Cardiac muscle cell (in vitro differentiated cells and primary cell): ENCODE measurements around the gene NFKBIB. TPM values are rescaled to one million over a fixed set of nuclear protein-coding genes. Genes with fewer than 3 reads are reported as not detected.
"Not testable (repeated sequence)": the region's sequence is repeated elsewhere in the genome, so short reads cannot be mapped to it uniquely, and the experiment has no call there.

Experiments
- DNase-seq, 2 donors: peaks; one replicate each; pipeline versions ENCODE4 v3.0.0 to v3.0.0-alpha.2; 2010 to 2017; ENCODE audit warnings: low read depth in 1 of 2, low spot score in 1 of 2
- H3K27ac ChIP-seq: fragments of 200-600 bp; sonication (generic); 2 replicates; pipeline ENCODE4 v1.5.1; 2016
- H3K27me3 ChIP-seq: fragments of 200-600 bp; sonication (generic); 2 replicates; pipeline ENCODE4 v1.6.0; 2016; ENCODE audit warnings: control low read depth
- H3K36me3 ChIP-seq: fragments of 200-600 bp; sonication (generic); 2 replicates; pipeline ENCODE4 v1.5.1; 2016; ENCODE audit warnings: control low read depth
- H3K4me1 ChIP-seq: fragments of 200-600 bp; sonication (generic); 2 replicates; pipeline ENCODE4 v1.8.1; 2017; ENCODE audit warnings: low read depth, mild to moderate bottlenecking, mixed run types
- H3K4me3 ChIP-seq: fragments of 200-600 bp; sonication (generic); 2 replicates; pipeline ENCODE4 v1.5.1; 2016; ENCODE audit warnings: mild to moderate bottlenecking
- H3K9me3 ChIP-seq: fragments of 200-600 bp; sonication (generic); 2 replicates; pipeline ENCODE4 v1.5.1; 2017; ENCODE audit warnings: low read depth, mild to moderate bottlenecking, control low read depth
- CTCF ChIP-seq: IDR thresholded peaks from 2 replicates; pipeline ENCODE4 v1.5.1; 2012; ENCODE audit warnings: low read depth, mild to moderate bottlenecking, low read length
- polyA plus RNA-seq: library from polyadenylated mRNA; unstranded; fragments of >200 nt; fragmentation: Nextera tagmentation; extraction: Ambion mirVana; gene quantifications from 2 replicates; pipeline ENCODE4 v1.2.1, GENCODE V29; 2016
- total RNA-seq: library from RNA; depleted of rRNA; stranded (reverse); fragments of >200 nt; gene quantifications from 2 replicates; pipeline ENCODE4 v1.2.3, GENCODE V29; 2016

Gene NFKBIB
- total and polyA plus RNA-seq, 2 experiments from 2014 or later: 14.7 to 19.6 TPM

GRCh38 chr19:38879400-38879751, 20.4 kb upstream of the NFKBIB start:
- H3K4me3 ChIP-seq: no peak overlapping the region
- H3K4me1 ChIP-seq: peaks cover 2% of the 10 kb centered on the region
- no peaks in the 10 kb centered on the region for H3K36me3 ChIP-seq
- no peaks in the 10 kb centered on the region for H3K27me3 ChIP-seq
- no peak for DNase-seq
- no peak overlapping the region for H3K27ac ChIP-seq
- no peaks in the 10 kb centered on the region for H3K9me3 ChIP-seq
- TF ChIP-seq CTCF: no peak

GRCh38 chr19:38880076-38880881, 19.5 kb upstream of the NFKBIB start:
- DNase-seq: no peak
- H3K4me1 ChIP-seq: peaks cover 2% of the 10 kb centered on the region
- no peak for TF ChIP-seq CTCF

GRCh38 chr19:38880882-38881609, 18.7 kb upstream of the NFKBIB start:
- Histone ChIP-seq H3K36me3 (no peaks in the 10 kb centered on the region), H3K9me3 (no peaks in the 10 kb centered on the region), H3K4me3 (no peak overlapping the region), H3K27ac (no peak overlapping the region), H3K27me3 (no peaks in the 10 kb centered on the region), H3K4me1 (peaks cover 6% of the 10 kb centered on the region)
- DNase-seq: no peak
- no peak for TF ChIP-seq CTCF

More at GRCh38 chr19:38880076-38880881, 19.5 kb upstream of the NFKBIB start:
- Histone ChIP-seq H3K27ac (no peak overlapping the region), H3K4me3 (no peak overlapping the region), H3K9me3 (no peaks in the 10 kb centered on the region), H3K27me3 (no peaks in the 10 kb centered on the region), H3K36me3 (no peaks in the 10 kb centered on the region)

- no peaks in the 10 kb centered on the region for H3K36me3 ChIP-seq
- no peaks in the 10 kb centered on the region for H3K27me3 ChIP-seq
- peaks cover 8% of the 10 kb centered on the region for H3K4me1 ChIP-seq
- H3K4me3 ChIP-seq: no peak overlapping the region
- no peaks in the 10 kb centered on the region for H3K9me3 ChIP-seq
- H3K27ac ChIP-seq: no peak overlapping the region
- DNase-seq: no peak
- no peak for TF ChIP-seq CTCF
These were observed 16.5 kb upstream of the NFKBIB start for GRCh38 chr19:38883286-38883685.

GRCh38 chr19:38884691-38885090, 15.1 kb upstream of the NFKBIB start:
- H3K9me3 ChIP-seq, H3K27me3 ChIP-seq, H3K4me1 ChIP-seq, H3K27ac ChIP-seq, DNase-seq, H3K4me3 ChIP-seq, H3K36me3 ChIP-seq: not testable (repeated sequence)

GRCh38 chr19:38888876-38889275, 10.9 kb upstream of the NFKBIB start:
- no peak for TF ChIP-seq CTCF
- H3K4me3 ChIP-seq: no peak overlapping the region
- peaks cover 6% of the 10 kb centered on the region for H3K4me1 ChIP-seq
- H3K36me3 ChIP-seq: no peaks in the 10 kb centered on the region
- no peaks in the 10 kb centered on the region for H3K9me3 ChIP-seq
- no peak for DNase-seq
- H3K27me3 ChIP-seq: no peaks in the 10 kb centered on the region
- no peak overlapping the region for H3K27ac ChIP-seq
